HG02938 (cell line): Measurements from ENCODE around the gene RSRC2.
"Not testable (repeated sequence)": the region's sequence is repeated elsewhere in the genome, so short reads cannot be mapped to it uniquely, and the experiment has no call there.

ENCODE experiments used
- ATAC-seq: cut with Tn5 transposase; IDR thresholded peaks from one replicate; pipeline ENCODE4 v1.9.1; 2021; ENCODE audit warnings: mild to moderate bottlenecking, moderate library complexity; ENCODE audit not compliant: unreplicated experiment

RSRC2 gene

DNA sequence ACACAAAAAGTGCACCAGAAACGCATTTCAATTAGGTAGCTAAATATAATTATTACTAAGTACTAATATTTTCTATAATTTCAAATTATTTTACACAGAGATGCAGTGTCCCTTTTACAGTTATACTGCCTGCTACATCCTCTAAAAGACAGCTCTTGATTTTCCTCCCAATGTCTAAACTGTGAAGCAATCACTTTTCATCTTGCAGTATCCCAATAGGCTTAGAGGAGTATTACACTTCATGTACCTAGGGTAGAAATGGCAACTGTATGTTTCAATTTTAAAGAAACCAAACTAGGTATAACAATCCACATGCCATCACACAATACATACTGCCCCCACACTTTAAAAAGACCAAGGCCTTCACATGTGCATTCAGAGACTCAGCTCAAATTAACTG, 7.3 kb downstream of the RSRC2 start:
- no peak for ATAC-seq

DNA sequence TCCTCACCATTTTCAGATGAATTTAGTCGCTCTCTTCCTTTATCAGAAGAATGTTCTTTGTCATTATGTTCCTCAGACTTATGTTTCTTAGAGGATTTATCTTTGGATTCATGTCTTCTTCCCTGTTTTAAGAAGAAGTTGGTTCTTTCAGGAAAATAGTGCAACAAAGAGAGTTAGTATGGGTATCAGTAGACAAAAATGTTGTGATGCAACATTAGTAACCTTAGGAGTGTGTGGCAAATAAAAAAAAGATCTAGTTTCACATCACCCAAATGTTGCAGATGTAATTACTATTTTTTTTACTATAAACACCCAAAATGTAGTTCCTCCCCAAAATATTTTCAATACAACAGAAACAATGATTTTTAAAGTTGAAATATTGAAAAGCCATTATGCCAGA, 7.8 kb downstream of the RSRC2 start:
- no peak for ATAC-seq

DNA sequence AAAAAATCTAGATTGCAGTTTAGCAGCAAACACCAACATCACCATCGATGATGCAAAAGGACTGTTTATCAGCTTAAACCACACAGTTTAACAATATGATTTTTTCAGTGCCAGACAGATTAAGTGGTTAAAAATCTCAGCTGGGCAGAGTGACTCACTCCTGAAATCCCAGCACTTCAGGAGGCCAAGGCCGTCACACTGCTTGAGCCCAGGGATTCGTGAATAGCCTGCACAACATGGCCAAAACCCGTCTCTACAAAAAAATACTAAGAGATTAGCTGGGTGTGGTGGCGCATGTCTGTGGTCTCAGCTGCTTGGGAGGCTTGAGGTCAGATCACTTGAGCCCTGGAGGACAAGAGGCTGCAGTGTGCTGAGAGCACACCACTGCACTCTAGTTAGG, 8.9 kb downstream of the RSRC2 start:
- no peak for ATAC-seq

- ATAC-seq: no peak
These were observed 10.0 kb downstream of the RSRC2 start for GRCh38 chr12:122516544-122517361.

- no peak for ATAC-seq
These were observed 11.5 kb downstream of the RSRC2 start for GRCh38 chr12:122515275-122515674.

DNA sequence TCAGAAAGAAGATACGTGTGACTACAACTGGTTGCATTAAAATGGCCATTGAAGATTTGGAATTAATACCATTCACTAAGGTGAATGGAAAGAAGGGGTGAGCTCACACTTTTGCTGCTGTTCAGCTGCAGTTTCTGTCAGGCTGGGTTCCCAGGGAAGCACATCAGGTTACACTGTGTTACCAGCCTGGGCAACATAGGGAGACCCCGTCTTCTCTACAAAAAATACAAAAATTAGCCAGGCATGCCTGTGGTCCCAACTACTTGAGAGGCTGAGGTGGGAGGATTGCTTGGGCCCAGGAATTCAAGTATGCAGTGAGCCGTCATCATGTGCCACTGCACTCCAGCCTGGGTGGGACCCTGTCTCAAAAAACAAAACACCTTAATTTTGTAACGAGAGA, 13.1 kb downstream of the RSRC2 start:
- no peak for ATAC-seq

- not testable (repeated sequence) for ATAC-seq
These were observed 13.7 kb downstream of the RSRC2 start for GRCh38 chr12:122513028-122513427.

- no peak for ATAC-seq
These were observed 18.6 kb downstream of the RSRC2 start for GRCh38 chr12:122508163-122508562.

DNA sequence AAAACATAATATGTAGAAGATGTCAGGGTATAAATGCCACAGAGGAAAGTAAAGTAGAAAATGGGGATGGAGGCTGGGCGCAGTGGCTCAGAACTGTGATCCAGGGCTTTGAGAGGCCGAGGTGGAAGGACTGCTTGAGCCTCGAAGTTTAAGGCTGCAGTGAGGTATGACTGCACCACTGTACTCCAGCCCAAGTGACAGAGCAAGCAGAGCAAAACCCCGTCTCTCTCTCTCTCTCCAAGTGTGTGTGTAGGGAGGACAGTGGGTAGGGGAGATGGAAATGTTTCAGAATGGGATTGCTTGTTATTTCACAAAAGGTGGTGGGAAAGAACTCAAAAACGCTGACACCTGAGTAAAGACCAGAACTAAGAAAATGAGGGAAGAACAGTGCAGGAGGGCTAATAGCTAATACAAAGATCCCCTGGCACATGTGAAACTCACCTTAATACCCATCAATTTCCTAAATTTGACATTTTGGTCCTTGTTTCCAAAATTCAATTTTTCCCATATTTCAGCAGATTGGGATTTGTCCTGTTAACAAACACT, 20.3 kb downstream of the RSRC2 start:
- ATAC-seq: no peak

- no peak for ATAC-seq
These were observed 21.2 kb downstream of the RSRC2 start for GRCh38 chr12:122505419-122506051.

DNA sequence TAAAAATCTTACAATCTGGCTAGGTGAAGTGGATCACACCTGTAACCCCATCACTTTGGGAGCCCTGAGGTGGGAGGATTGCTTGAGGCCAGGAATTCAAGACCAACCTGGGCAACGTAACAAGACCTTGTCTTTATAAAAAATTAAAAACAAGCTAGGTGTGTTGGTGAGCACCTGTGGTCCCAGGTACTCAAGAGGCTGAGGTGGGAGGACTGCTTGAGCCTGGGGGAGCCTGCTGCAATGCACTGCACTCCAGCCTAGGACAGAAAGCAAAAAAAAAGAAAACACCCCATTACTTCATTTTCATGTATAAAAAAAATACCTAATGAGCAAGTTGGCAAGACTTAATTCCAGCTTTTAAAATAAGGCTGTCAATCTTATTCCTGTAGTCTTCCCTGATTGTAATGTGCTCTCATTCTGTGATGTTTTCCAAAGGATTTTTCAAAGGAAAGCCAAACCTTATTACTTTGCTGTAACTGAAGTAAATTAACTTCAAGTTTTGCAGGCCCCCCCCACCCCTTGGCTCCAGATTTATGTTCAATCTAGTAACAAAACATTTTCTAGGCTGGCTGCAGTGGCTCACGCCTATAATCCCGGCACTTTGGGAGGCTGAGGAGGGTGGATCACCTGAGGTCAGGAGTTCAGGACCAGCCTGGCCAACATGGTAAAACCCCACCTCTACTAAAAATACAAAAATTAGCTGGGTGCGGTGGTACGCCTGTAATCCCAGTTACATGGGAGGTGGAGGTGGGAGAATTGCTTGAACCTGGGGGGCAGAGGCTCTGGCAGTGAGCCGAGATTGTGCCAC, 22.7 kb downstream of the RSRC2 start:
- no peak for ATAC-seq

- no peak for ATAC-seq
These were observed 23.5 kb downstream of the RSRC2 start for GRCh38 chr12:122503147-122503751.

DNA sequence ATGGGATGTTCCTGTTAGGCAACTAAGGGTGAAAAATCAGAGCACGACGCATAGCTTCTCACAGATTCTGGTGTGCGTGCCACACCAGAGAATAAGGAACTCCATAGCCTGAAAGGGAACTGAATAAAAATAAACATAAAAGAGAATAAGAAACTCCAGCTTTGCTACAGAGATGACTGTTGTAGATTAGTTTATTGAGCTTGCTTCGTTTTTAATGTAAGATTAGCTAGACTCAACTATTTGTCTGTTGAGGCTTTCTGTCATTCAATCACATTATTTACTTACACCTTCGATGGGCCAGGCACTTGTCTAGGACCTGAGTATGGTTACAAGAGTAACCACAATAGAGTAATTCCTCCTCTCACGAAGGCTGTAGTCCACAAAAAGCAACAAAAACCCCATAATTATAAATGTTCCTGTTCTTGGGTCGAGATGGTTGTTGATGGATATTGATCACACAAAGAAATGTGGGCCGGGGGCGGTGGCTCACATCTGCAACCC, 25.2 kb downstream of the RSRC2 start:
- no peak for ATAC-seq

- ATAC-seq: peak; percentile 84
These were observed 25.8 kb downstream of the RSRC2 start, which contains the start of gene ZCCHC8 for GRCh38 chr12:122500685-122501488. Gene ZCCHC8, minus strand, starts transcription at chr12:122500932. Its CDS starts 92 bp downstream, at chr12:122500840.

DNA sequence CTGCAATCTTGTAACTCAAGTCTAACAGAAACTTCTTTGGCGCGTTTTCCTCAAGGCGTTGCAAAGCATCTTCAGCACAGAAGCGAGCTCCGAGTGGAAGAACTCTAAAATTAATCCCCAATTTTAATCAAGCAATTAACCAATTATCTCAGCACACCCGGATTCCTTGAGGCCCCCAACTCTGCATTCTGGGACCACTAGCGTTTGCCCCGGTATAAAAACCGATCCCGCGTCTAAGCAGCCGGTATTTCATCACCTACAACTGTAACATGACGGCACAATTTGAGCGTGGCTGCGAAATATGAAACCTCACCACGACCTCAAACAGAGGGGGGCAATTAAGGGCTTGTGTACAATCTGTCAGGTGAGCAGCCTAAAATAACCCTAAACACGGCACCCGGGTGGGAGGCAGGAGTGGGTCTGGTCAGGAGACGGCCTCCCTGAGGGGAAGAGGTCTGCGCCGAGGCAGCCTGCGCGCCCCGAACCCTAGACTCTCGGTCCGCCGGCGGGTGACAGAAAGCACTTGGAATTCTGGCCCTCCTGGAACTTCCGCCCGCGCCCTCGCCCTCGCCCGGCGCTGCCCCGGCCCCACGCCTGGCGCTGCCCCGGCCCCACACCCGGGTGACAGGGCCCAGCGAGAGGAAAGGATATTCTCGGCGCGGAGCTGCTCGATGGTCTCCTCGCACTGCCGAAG, 26.6 kb downstream of the RSRC2 start:
- ATAC-seq: peak; percentile 8

DNA sequence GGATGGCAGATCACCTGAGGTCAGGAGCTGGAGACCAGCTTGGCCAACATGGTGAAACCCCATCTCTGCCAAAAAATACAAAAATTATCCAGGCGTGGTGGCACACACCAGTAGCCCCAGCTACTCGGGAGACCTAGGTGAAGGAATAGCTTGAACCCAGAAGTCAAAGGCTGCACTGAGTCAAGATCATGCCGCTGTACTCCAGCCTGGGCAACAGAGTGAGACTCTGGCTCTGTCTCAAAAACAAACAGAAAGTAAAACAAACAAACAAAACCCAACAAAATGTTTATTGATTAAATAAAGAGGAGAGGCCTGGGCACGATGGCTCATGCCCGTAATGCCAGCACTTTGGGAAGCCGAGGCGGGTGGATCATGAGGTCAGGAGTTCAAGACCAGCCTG, 31.5 kb downstream of the RSRC2 start:
- ATAC-seq: no peak

GRCh38 chr12:122493222-122493621, 33.5 kb downstream of the RSRC2 start:
- ATAC-seq: not testable (repeated sequence)

- no peak for ATAC-seq
These were observed 34.7 kb downstream of the RSRC2 start for GRCh38 chr12:122491991-122492390.

DNA sequence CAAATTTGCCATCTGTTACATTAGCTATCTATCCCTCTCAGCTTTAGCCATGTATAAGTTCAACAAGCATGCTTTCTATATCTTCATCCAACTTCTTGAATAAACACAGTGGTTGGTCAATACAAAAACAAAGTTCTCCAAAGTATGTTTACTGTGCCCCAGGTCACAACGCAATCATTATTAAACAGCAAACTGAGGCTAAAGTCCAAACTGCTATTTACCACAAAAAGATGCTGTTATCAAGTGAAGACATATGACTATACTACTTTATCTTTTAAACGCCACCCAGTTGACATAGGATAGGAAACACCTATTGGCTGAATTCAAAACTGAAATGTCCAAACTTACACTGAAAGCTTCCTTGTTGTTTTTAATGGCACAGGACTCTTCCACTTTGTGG, 37.7 kb downstream of the RSRC2 start:
- no peak for ATAC-seq
